ENCODE results near the gene C18orf63. TPM values are rescaled to one million over a fixed set of nuclear protein-coding genes. Genes with fewer than 3 reads are reported as not detected.

C18orf63 gene
- total RNA-seq, 3 donors from 2014 or later, result 0.16 TPM; not detected in 2

GRCh38 chr18:74336656-74337055 is 21.0 kb downstream of the C18orf63 start:
- DNase-seq (ENCODE audit: low spot score in 2 of 2), result no peak
- TF ChIP-seq CTCF (IDR thresholded peaks at IDR 0.05) (no peak), POLR2AphosphoS5 (IDR thresholded peaks at IDR 0.05) (no peak), POLR2A (IDR thresholded peaks at IDR 0.05) (no peak)
- Histone ChIP-seq H3K27ac (no peak overlapping the region), H3K4me1 (no peaks in the 10 kb centered on the region), H3K4me3 (no peak overlapping the region), H3K36me3 (no peaks in the 10 kb centered on the region), H3K9me3 (no peaks in the 10 kb centered on the region), H3K27me3 (no peaks in the 10 kb centered on the region)
- intact Hi-C loops (cut with DNase I; ENCODE audit: low total_unique reads), result loop anchor here (10.0 kb wide), 1 partner anchor 142 kb away; no protein-coding TSS in a partner anchor

GRCh38 chr18:74337155-74337911 is 21.7 kb downstream of the C18orf63 start:
- TF ChIP-seq POLR2A (IDR thresholded peaks at IDR 0.05), result no peak
- no peak for TF ChIP-seq POLR2AphosphoS5 (IDR thresholded peaks at IDR 0.05)
- TF ChIP-seq CTCF (IDR thresholded peaks at IDR 0.05), result no peak
- intact Hi-C loops (cut with DNase I; ENCODE audit: low total_unique reads), result loop anchor here (10.0 kb wide), 1 partner anchor 143 kb away; no protein-coding TSS in a partner anchor
- Histone ChIP-seq H3K4me1 (no peaks in the 10 kb centered on the region), H3K36me3 (no peaks in the 10 kb centered on the region), H3K9me3 (no peaks in the 10 kb centered on the region), H3K27me3 (no peaks in the 10 kb centered on the region), H3K4me3 (no peak overlapping the region), H3K27ac (no peak overlapping the region)
- DNase-seq (ENCODE audit: low spot score in 2 of 2), result no peak

- Histone ChIP-seq H3K27ac (no peak overlapping the region), H3K27me3 (no peaks in the 10 kb centered on the region), H3K9me3 (no peaks in the 10 kb centered on the region), H3K4me1 (no peaks in the 10 kb centered on the region), H3K36me3 (no peaks in the 10 kb centered on the region), H3K4me3 (no peak overlapping the region)
- intact Hi-C loops (cut with DNase I; ENCODE audit: low total_unique reads), result loop anchor here (10.0 kb wide), 1 partner anchor 143 kb away; no protein-coding TSS in a partner anchor
- no peak for DNase-seq (ENCODE audit: low spot score in 2 of 2)
- TF ChIP-seq POLR2A (IDR thresholded peaks at IDR 0.05) (no peak), CTCF (IDR thresholded peaks at IDR 0.05) (no peak), POLR2AphosphoS5 (IDR thresholded peaks at IDR 0.05) (no peak)
Measured at GRCh38 chr18:74337912-74338309, 22.3 kb downstream of the C18orf63 start.

GRCh38 chr18:74342416-74343043 is 26.9 kb downstream of the C18orf63 start:
- Histone ChIP-seq H3K27me3 (no peaks in the 10 kb centered on the region), H3K27ac (no peak overlapping the region), H3K4me3 (no peak overlapping the region), H3K9me3 (no peaks in the 10 kb centered on the region), H3K4me1 (no peaks in the 10 kb centered on the region), H3K36me3 (no peaks in the 10 kb centered on the region)
- TF ChIP-seq CTCF (IDR thresholded peaks at IDR 0.05), result peak in 2 of 3 donors; percentile 80
- no peak for TF ChIP-seq POLR2A (IDR thresholded peaks at IDR 0.05)
- no peak for TF ChIP-seq POLR2AphosphoS5 (IDR thresholded peaks at IDR 0.05)
- DNase-seq (ENCODE audit: low spot score in 2 of 2), result no peak
- intact Hi-C loops (cut with DNase I; ENCODE audit: low total_unique reads), result no loop called here

GRCh38 chr18:74346206-74346605 is 30.6 kb downstream of the C18orf63 start:
- DNase-seq (ENCODE audit: low spot score in 2 of 2), result no peak
- H3K27ac ChIP-seq, result no peak overlapping the region
- no peaks in the 10 kb centered on the region for H3K36me3 ChIP-seq
- H3K27me3 ChIP-seq, result no peaks in the 10 kb centered on the region
- no peak overlapping the region for H3K4me3 ChIP-seq
- TF ChIP-seq CTCF (IDR thresholded peaks at IDR 0.05) (no peak), POLR2A (IDR thresholded peaks at IDR 0.05) (no peak), POLR2AphosphoS5 (IDR thresholded peaks at IDR 0.05) (no peak)
- H3K4me1 ChIP-seq, result no peaks in the 10 kb centered on the region
- no peaks in the 10 kb centered on the region for H3K9me3 ChIP-seq
- intact Hi-C loops (cut with DNase I; ENCODE audit: low total_unique reads), result no loop called here
